Measurements from ENCODE around the gene GSDMA. TPM values are rescaled to one million over a fixed set of nuclear protein-coding genes. Genes with fewer than 3 reads are reported as not detected.
A peak's percentile ranks its signal among the peaks of the same experiment; 100 is the strongest.

GSDMA gene
- total RNA-seq, 1 donor from 2014 or later, result not detected

DNA sequence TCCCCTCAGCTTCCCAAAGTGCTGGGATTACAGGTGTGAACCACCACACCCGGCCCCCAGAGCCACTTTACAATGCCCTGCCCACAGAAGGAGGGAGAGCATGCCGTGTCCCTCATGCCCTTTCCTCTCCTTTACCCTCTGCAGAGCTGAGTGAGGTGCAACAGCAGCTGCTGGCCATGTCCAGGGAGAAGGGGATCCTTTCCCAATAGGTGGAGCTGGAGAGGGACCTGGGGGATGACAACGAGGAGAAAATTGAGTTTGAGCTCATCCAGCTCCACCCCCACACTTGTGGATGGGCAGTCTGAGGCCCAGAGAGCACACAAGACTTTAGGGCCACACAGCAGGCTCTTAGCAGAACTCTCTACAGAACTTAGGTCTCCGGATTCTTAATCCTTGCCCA, 7.9 kb upstream of the GSDMA start:
- DNase-seq (ENCODE audit: low read depth, low spot score), result no peak

DNA sequence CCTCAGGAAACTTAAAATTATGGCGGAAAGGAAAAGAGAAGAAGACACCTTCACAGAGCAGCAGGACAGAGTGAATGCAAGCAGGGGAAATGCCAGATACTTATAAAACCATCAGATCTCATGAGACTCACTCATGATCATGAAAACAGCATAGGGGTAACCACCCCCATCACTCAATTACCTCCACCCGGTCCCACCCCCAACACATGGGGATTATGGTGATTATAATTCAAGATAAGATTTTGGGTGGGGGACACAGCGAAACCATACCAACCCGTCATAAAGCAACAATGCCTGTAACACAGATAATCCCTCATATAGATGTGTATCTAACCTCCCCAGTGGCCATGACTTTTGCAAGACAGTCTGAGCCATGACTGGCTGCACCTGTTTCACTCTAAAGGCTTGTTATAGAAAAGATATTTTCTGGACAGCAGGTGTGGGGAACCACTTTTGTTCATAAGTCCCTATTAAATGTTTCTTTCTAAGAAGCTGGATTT, 7.0 kb upstream of the GSDMA start:
- DNase-seq (ENCODE audit: low read depth, low spot score), result no peak

DNA sequence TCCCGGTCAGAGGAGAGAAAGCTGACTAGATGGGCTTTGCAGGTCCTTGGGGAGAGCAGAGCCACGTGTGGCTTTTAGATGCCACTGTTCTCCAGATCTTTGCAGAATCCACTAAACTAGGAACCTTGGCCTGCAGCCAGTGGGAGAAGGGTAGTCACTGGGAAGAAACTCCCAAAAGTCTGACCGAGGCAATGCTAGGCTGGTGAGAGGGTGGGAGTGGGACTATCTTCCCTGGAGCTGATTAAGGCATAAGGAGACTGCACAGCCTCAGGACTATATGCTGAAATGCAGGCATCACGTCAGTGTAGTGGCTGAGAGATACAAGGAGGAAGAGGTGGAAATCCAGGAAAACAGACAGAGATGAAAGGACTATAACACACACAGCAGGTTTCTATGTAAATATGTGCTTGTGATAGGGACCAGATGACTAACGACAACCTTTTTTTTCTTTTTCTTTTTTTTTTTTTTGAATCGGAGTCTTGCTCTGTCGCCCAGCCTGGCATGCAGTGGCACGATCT, 2.2 kb upstream of the GSDMA start:
- no peak for DNase-seq (ENCODE audit: low read depth, low spot score)

DNA sequence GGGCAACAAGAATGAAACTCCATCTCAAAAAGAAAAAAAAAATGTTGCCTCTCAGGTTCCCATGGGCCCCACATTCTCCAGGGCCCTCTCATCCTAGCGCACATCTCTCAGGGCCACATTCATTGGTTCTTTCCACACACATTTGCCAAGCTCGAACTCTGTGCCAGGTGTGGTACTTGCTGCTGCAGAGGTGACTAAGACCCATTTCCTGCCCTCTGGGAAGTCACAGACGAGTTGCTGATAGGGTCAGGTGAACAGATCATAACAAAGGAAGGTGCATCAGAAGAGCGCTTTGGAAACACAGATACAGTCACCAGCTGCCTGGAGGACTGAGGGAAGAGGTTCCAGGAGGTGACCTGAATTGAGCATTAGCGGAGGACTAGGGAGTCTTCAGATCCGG, 1.0 kb downstream of the GSDMA start:
- DNase-seq (ENCODE audit: low read depth, low spot score), result no peak

DNA sequence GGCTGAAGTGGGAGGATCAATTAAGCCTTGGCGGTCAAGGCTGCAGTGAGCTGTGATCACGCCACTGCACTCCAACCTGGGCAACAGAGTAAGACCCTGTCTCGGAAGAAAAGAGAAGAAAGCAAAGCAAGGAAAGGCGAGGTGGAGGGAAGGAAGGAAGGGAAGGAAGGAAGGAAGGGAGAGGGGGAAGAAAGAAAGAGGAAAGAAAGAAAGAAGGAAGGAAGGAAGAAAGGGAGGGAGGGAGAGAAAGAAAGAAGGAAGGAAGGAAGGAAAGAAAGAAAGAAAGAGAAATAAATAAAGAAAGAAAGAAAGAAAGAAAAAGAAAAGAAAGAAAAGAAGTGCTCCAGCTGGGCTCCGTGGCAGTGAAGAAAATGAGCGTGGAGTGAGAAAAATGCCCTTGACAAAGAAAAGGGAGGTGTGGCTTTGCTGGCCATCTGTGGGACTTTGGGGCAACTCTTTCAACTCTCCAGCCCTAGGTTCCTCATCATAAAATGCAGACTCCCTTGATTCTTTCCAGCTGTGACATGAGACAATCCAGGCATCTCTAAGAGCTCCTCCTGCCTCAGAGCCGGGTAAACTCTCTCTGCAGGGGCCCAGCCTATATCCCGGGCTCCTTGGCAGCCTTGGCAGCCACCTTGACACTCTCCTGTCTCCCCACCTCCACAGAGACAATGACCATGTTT, 2.4 kb downstream of the GSDMA start:
- DNase-seq (ENCODE audit: low read depth, low spot score), result no peak

DNA sequence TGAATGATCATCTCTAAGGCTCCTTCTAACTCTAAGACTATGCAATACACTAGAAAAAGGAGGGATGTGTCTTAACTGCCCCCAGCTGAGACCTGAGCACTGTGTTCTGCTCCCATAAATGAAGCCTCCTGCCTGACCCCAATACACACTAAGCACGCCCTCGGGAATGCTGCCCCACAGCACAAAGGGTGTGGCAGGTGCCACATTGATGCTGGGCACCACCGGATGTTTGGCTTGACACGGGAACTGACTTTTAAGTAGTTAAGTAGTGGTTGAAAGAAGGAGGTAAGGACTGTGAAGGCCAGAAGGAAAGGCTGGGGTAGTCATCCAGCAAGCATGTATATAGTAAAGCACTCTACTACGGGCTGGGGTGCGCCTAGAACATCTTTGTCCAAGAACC, 4.0 kb downstream of the GSDMA start:
- no peak for DNase-seq (ENCODE audit: low read depth, low spot score)

DNA sequence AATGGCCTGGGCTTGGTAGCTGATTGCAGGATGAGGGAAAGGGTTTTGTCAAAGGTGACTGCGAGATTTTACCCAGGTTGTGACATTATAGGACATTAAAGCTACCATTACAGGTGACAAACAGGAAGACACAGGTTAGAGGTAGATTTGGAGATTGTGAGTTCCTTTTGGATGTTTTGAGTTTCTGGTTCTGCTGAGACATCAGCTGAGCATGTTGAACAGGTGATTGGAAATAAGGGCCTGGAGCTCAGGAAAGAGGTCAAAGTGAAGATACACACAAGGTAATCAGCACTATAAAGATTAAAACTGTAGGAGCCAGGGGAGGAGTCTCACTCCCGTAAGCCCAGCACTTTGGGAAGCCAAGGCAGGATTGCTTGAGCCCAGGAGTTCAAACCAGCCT, 6.0 kb downstream of the GSDMA start:
- no peak for DNase-seq (ENCODE audit: low read depth, low spot score)

DNA sequence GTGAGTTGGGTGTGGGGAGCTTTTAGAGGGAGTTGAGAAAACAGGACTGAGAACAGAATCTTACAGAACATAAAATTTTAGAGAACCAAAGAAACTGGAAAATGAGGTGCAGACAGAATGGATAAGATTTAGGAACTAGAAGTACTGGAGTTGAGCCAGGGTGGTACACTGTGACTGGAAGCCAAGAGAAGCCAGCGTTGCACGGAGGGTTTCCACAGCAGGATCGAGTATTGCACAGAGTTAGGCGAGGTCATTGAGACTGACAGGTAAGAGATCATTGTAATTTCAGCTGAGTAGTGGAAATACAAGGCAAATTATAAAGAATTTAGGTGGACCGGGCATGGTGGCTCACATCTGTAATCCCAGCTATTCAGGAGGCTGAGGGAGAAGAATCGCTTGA, 6.6 kb downstream of the GSDMA start:
- DNase-seq (ENCODE audit: low read depth, low spot score), result no peak

DNA sequence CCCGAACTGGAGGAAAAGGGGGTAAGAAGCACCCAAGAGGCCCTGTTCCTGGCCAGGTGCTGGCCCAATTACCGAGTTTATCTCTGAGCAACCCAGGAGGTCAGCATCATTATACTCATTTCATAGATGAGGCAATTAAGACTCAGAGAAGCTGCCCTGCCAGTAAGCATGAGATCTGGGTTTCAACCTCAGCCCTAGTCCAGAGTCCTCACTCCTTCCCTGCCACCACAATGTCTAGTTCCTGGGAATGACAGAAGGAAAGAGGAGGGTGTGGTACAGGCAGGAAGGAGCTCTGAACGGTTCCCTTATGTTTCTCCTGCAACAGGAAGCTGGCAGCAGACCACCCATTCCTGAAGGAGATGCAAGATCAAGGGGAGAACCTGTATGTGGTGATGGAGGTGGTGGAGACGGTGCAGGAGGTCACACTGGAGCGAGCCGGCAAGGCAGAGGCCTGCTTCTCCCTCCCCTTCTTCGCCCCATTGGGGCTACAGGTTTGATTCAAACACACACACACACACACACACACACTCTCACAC, 7.4 kb downstream of the GSDMA start:
- DNase-seq (ENCODE audit: low read depth, low spot score), result no peak

DNA sequence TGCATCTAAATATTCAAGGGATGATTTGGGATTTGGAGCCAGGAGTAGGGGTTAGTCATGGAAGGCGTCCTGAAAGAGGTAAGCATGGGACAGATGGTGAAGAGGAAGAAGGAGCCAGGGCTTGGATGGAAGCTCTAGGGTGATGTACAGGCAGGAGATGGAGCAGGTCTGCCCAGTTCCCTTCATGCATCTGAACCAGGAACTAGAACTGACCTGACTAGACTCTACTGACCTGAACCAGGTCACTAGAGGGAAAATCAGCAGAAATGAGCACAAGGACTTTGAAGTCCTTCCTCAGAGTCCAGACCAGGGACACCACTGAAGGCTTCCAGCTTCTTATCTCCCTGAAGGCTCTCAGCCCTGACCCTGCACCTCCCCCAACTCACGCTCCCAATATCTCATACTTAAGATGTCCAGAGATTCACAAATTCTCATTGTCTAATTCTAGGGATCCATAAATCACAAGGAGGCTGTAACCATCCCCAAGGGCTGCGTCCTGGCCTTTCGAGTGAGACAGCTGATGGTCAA, 8.3 kb downstream of the GSDMA start:
- no peak for DNase-seq (ENCODE audit: low read depth, low spot score)

DNA sequence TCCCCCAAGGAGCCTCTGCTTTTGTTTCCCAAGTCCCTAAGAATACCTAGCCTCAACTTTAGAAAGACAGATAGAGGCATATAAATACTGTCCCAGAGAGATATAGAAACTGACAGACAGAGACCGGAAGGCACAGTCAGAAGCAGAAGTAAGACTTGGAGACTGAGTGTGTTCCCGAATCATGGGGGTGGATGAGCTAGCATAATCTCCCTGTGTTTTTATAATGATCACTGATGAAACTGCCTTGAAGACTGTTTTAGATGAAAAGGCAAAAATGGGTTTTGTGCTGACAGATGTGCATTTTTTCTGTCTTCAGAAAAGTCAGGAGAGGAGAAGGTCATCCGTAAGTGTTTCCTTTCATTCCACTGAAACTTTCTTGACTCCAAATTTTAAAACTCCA, 9.5 kb downstream of the GSDMA start:
- DNase-seq (ENCODE audit: low read depth, low spot score), result no peak

DNA sequence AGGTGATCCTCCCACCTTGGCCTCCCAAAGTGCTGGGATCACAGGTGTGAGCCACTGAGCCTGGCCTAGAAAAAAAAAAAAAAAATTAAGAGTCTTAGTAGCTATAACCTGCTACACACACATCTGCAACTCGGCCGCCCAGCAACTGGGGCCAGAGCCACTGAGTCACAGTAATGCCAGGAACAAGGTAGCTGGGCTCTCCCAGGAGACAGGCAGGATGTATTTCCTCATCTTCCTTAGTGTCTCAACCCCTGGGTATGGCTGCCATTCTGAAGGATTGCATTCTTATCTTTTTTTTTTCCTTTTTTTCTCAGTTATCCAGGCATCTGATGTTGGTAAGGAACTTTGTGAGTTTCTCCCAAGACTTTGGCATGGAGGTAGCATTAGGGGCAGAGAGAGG, 10.7 kb downstream of the GSDMA start:
- DNase-seq (ENCODE audit: low read depth, low spot score), result no peak

DNA sequence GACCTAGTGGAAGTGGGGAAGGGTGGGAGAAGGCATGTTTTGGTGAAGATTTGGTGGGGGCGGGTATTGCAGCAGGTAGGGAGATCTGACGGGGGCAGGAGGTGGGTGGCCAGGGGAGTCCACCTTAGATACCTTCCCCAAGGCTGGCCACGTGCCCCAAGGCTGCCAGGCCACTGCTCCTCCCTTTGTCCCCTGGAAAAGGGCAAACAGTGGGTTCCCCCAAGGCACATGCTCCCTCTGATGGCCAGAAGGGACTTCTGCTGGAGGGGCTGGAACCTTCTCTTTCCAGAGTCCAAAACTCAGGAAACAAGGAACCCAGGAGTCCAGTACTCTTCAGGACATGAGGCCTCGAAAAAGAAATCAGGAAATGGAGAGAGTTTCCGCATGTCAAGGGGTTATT, 11.6 kb downstream of the GSDMA start:
- no peak for DNase-seq (ENCODE audit: low read depth, low spot score)

DNA sequence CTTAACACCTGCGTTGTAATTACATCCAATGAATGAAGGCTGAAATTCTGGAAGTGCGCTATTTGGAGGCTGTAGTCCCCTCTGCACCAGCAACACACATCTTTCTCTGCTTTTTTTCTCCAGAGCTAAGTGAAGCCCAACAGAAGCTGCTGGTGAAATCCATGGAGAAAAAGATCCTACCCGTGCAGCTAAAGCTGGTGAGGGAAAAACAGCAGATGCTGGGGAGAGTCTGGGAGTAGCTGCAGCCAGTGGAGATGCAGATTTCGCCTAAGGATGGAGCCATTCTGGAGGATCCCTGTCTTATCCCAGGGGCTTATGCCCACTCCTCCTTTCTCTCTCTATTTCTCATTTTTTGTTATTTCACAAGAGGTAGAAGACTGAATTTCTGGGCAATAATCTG, 13.0 kb downstream of the GSDMA start:
- DNase-seq (ENCODE audit: low read depth, low spot score), result no peak

DNA sequence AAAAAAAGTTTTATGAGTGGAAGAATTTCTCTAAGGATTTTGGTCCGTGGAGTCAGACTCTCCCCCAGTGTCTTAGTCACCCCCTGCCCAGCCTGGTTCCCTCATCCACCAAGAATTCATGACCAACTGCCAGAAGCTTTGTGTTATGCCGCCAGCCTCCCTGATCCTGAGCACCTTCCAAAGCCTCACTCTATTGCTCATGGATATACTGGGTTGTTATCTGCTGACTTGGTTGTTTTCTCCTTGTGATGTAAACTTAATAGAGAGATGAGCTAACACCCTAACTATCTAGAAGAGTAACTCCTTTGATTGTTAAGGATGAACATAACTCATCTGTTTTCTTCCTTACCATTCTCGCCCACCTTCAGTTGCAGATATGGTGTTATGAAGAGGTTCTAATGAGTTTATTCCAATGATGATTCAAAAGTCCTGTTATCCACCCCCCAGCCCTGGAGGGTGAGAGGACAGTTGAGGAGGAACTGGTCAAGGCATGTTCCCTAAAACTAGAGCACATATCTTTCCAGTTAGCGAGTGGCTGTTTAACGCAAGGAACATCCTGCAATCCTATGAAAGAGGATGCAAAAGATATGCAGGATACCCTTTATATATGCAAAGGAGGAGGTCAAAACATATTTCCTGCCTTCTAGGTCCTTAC, 16.3 kb downstream of the GSDMA start:
- no peak for DNase-seq (ENCODE audit: low read depth, low spot score)

DNA sequence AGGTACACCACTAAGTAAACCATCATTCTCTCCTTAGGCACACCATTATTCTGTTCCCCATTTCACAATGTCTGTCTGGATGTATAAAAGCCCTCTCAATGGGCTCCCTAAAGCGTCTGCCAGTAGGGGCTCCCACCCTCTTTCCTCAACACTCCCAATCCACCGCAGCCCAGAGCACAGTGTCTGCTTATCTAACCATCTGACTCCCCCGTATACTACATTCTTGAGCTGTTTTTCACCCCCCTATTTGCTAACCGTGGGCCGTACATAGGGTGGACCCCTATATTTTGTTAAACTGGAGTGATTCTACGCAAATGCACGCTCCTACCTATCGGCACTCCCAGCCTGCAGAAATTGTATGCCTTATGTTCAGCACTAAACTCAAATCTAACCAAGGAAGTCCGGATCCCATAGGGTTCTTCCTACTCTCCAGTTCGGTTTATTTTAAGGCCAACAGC, 17.1 kb downstream of the GSDMA start:
- DNase-seq (ENCODE audit: low read depth, low spot score), result no peak

DNA sequence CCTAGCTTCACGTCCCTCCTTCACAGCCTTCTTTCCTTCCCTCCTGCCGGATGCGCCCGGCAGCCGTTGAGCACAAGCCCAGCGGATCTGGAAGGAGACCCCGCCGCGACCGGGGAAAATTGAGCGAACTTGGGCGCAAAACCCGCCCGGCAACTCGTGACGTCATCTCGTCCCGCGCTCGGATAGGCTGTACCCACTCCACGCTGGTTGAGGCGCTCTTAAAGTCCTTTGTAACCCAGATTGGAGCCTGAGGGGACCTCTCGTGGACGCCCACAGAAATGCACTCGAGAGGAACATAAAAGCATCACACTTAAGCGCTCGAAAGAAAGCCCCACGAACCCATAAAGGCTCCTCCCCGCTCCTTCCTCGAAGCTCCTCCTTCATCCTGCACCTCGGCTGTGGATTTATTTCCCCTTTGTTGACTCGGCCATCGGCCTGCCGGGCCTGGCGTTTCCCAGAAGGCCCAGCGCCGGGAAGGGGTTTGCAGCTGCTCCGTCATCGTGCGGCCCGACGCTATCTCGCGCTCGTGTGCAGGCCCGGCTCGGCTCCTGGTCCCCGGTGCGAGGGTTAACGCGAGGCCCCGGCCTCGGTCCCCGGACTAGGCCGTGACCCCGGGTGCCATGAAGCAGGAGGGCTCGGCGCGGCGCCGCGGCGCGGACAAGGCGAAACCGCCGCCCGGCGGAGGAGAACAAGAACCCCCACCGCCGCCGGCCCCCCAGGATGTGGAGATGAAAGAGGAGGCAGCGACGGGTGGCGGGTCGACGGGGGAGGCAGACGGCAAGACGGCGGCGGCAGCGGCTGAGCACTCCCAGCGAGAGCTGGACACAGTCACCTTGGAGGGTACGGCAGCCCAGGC, 17.8 kb downstream of the GSDMA start, which contains the start of gene PSMD3:
Gene PSMD3 (plus strand): TSS at position 457 of the 856 bp plus-strand sequence. CDS start 164 bp downstream, at position 621.
- peak; percentile 99 for DNase-seq (ENCODE audit: low read depth, low spot score)

DNA sequence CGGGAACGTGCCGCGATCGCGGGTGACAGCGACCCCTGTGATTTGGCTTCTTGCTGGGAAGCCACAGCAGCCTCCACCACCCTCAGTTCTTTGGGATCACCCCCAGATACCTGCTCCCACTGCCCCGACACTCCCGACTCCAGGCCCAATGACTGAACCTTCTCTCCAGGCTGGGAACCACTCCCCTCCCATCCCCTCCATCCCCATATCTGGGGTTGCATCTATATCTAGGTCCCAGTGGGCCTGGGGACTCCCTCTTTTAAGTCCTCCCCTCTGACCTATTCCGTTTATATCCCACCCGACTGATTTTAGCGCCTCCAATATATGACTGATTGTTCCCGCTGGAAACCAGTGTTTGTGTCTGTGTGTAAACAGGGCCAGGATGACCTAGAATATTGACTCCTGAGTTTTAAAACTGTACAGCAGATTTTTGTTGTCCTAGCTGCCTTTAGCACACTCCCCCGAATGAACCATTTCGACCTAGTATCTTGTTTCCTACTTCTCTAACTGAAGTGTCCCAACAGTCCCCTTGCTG, 18.5 kb downstream of the GSDMA start:
- DNase-seq (ENCODE audit: low read depth, low spot score), result no peak

DNA sequence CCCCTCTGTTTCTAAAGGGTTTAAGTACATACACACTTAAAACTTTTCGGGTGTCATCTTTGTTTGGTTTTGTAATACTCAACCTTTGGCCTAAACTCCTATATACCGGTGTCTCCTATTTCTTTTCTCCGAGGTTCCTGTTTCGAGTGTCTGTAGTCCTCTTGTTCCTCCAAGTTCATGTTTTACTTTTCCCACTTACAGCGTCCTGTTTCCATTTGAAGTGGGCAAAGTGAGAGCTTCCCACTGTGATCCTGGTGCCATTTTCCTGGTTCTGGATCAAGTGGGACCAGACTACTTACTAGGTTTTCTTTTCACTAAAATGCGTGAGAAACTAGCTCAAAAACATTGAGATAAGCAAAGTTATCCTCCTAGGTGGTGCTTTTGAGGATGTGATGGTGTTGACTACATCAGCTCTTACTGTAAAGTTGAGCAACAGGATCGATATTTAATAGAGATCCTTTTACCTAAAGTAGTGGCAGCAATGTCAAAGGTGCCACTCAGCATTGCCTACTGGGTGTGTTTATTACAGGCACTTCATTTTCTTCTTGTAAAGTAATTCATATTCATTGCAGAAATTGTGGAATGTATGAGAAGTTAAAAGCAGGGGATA, 19.1 kb downstream of the GSDMA start:
- no peak for DNase-seq (ENCODE audit: low read depth, low spot score)

DNA sequence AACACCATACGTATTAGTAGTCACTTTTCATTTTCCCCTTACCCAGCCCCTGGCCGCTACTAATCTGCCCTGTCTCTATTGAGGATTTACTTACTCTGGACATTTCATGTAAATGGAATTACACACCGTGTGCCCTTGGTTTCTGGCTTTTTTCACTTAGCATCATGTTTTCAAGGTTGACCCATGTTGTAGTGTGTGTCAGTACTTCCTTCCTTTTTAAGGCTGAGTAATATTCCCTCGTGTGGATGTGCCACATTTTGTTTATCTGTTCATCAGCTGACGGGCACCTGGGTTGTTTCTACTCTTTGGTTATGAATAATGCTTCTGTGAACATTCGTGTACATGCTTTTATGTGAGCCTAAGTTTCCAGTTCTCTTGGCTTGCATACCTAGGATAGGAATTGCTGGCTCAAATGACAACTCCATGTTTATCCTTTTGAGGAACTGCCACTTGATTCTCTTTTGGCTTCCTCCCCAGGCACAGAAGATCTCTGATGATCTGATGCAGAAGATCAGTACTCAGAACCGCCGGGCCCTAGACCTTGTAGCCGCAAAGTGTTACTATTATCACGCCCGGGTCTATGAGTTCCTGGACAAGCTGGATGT, 25.5 kb downstream of the GSDMA start:
- no peak for DNase-seq (ENCODE audit: low read depth, low spot score)
